A549 (cell line): ENCODE data around the gene IL20RB. TPM values are rescaled to one million over a fixed set of nuclear protein-coding genes. Genes with fewer than 3 reads are reported as not detected.
A peak's percentile ranks its signal among the peaks of the same experiment; 100 is the strongest.

Experiments
- ATAC-seq, 2 experiments: fragments of 200-7000 bp in 1 of 2; fragments of >200 bp in 1 of 2; cut with Nextera tagmentation in 1 of 2; cut with Tn5 transposase in 1 of 2; 3 replicates each; pipeline versions ENCODE4 v1.8.0 to v1.9.1; 2018 to 2020; ENCODE audit warnings: mild to moderate bottlenecking in 1 of 2, moderate library complexity in 1 of 2
- CTCF ChIA-PET: fragments of 300-600 bp; sonication (Branson Sonifier 250); formaldehyde crosslinking; extraction: SDS; loops from one replicate; lab custom pipeline; 2021; ENCODE audit warnings: antibody characterized with exemption, inconsistent platforms; lab: Yijun Ruan, JAX
- POLR2A ChIA-PET: fragments of 350-600 bp; formaldehyde crosslinking; extraction: SDS; loops from one replicate; lab custom pipeline; 2021; ENCODE audit warnings: antibody characterized with exemption, inconsistent platforms; lab: Yijun Ruan, JAX
- DNase-seq, 2 experiments: peaks; one replicate each; pipeline versions ENCODE4 v3.0.0 to v3.0.0-alpha.2; 2011 to 2016; ENCODE audit warnings: low read depth in 1 of 2, low spot score in 1 of 2
- FAIRE-seq: peaks from 2 replicates; lab custom pipeline; 2011; peaks lifted over from hg19 to GRCh38; lab: Jason Lieb, UNC
- H3K27ac ChIP-seq, 2 experiments: fragments of >200 bp; sonication (Bioruptor Twin); formaldehyde crosslinking; 3 replicates each; pipeline ENCODE4 v1.5.1; 2016 to 2017
- H3K4me1 ChIP-seq: fragments of >200 bp; sonication (Bioruptor Twin); formaldehyde crosslinking; 3 replicates; pipeline ENCODE4 v1.6.1; 2016
- H3K4me2 ChIP-seq: fragments of >200 bp; sonication (Bioruptor Twin); formaldehyde crosslinking; 3 replicates; pipeline ENCODE4 v1.6.1; 2016
- H3K4me3 ChIP-seq: fragments of >200 bp; sonication (Bioruptor Twin); formaldehyde crosslinking; 3 replicates; pipeline ENCODE4 v1.5.1; 2016
- H3K9me3 ChIP-seq: fragments of >200 bp; sonication (Bioruptor Twin); formaldehyde crosslinking; 3 replicates; pipeline ENCODE4 v1.6.1; 2016
- ATOH8 ChIP-seq: fragments of 250-450 bp; sonication (Bioruptor Pico); IDR thresholded peaks from 2 replicates; pipeline ENCODE4 v1.5.0; 2020; ENCODE audit warnings: low read depth, mild to moderate bottlenecking, moderate library complexity
- BHLHE40 ChIP-seq: IDR thresholded peaks from 2 replicates; pipeline ENCODE4 v1.6.1; 2012; ENCODE audit warnings: low read depth, low read length, inconsistent platforms
- CHD2 ChIP-seq: fragments of 150-350 bp; IDR thresholded peaks from 2 replicates; pipeline ENCODE4 v1.6.1; 2014; ENCODE audit warnings: low read length; ENCODE audit not compliant: partially characterized antibody
- CTCF ChIP-seq: fragments of >200 bp; sonication (Bioruptor Twin); formaldehyde crosslinking; IDR thresholded peaks from 3 replicates; pipeline ENCODE4 v1.5.1; 2016
- ESRRA ChIP-seq: fragments of 150-350 bp; IDR thresholded peaks from 2 replicates; pipeline ENCODE4 v1.6.1; 2014; ENCODE audit warnings: mild to moderate bottlenecking, low read length, borderline replicate concordance
- FOSB ChIP-seq: fragments of 250-450 bp; sonication (Bioruptor Pico); IDR thresholded peaks from 2 replicates; pipeline ENCODE4 v1.5.0; 2020; ENCODE audit warnings: mild to moderate bottlenecking, moderate library complexity
- HEYL ChIP-seq: fragments of 250-450 bp; sonication (Bioruptor Pico); IDR thresholded peaks from 2 replicates; pipeline ENCODE4 v1.8.0; 2021; ENCODE audit warnings: mild to moderate bottlenecking, moderate library complexity
- HMGXB4 ChIP-seq: fragments of 250-450 bp; sonication (Bioruptor Pico); IDR thresholded peaks from 2 replicates; pipeline ENCODE4 v1.5.0; 2021; ENCODE audit warnings: mild to moderate bottlenecking, moderate library complexity, borderline replicate concordance
- HOXA7 ChIP-seq: fragments of 250-450 bp; sonication (Bioruptor Pico); IDR thresholded peaks from 2 replicates; pipeline ENCODE4 v1.5.0; 2020; ENCODE audit warnings: mild to moderate bottlenecking, moderate library complexity
- HOXB5 ChIP-seq: fragments of 250-450 bp; sonication (Bioruptor Pico); IDR thresholded peaks from 2 replicates; pipeline ENCODE4 v1.5.0; 2020; ENCODE audit warnings: mild to moderate bottlenecking, moderate library complexity
- JUN ChIP-seq, 2 experiments: fragments of >200 bp; sonication (Bioruptor Twin); formaldehyde crosslinking; IDR thresholded peaks; 2 replicates in 1 of 2; 3 replicates in 1 of 2; pipeline ENCODE4 v1.6.1; 2016 to 2017
- KDM1A ChIP-seq: fragments of 200-600 bp; sonication (generic); IDR thresholded peaks from 2 replicates; pipeline ENCODE4 v1.6.1; 2016; ENCODE audit warnings: low read depth, mild to moderate bottlenecking
- MAFK ChIP-seq: fragments of 450-650 bp; IDR thresholded peaks from 2 replicates; pipeline ENCODE4 v1.6.1; 2014; ENCODE audit not compliant: partially characterized antibody
- MYC ChIP-seq: IDR thresholded peaks from 2 replicates; pipeline ENCODE4 v1.6.1; 2012; ENCODE audit warnings: mild to moderate bottlenecking, inconsistent platforms, low read length, improper control_type of control experiment, borderline replicate concordance
- NFE2L2 ChIP-seq: fragments of 150-350 bp; conservative IDR thresholded peaks from 2 replicates; pipeline ENCODE4 v1.6.1; 2014; ENCODE audit warnings: low read length
- NR3C1 ChIP-seq: fragments of >200 bp; sonication (Bioruptor Twin); formaldehyde crosslinking; IDR thresholded peaks from 3 replicates; pipeline ENCODE4 v1.6.1; 2017
- PHF8 ChIP-seq: fragments of 200-600 bp; sonication (generic); IDR thresholded peaks from 2 replicates; pipeline ENCODE4 v1.6.1; 2016; ENCODE audit warnings: low read depth, mild to moderate bottlenecking, antibody characterized with exemption, moderate library complexity, borderline replicate concordance
- RAD21 ChIP-seq, 2 experiments: fragments of >200 bp in 1 of 2; sonication (Bioruptor Twin) in 1 of 2; formaldehyde crosslinking in 1 of 2; IDR thresholded peaks in 1 of 2; conservative IDR thresholded peaks in 1 of 2; 2 replicates in 1 of 2; 3 replicates in 1 of 2; pipeline ENCODE4 v1.6.1; 2012 to 2018; ENCODE audit warnings: inconsistent platforms in 1 of 2
- RARB ChIP-seq: fragments of 250-450 bp; sonication (Bioruptor Pico); IDR thresholded peaks from 2 replicates; pipeline ENCODE4 v1.8.0; 2021; ENCODE audit warnings: mild to moderate bottlenecking, moderate library complexity
- RCOR1 ChIP-seq: fragments of 150-350 bp; IDR thresholded peaks from 2 replicates; pipeline ENCODE4 v1.6.1; 2014; ENCODE audit warnings: antibody characterized with exemption, low read length, low read depth
- RNF2 ChIP-seq: fragments of 200-600 bp; sonication (generic); IDR thresholded peaks from 2 replicates; pipeline ENCODE4 v1.6.1; 2016; ENCODE audit warnings: low read depth, mild to moderate bottlenecking, antibody characterized with exemption, moderate library complexity, borderline replicate concordance
- TP53 ChIP-seq: fragments of 250-450 bp; sonication (Bioruptor Pico); IDR thresholded peaks from 2 replicates; pipeline ENCODE4 v1.5.0; 2021; ENCODE audit warnings: mild to moderate bottlenecking, moderate library complexity
- ZFP36 ChIP-seq: fragments of 450-650 bp; IDR thresholded peaks from 2 replicates; pipeline ENCODE4 v1.6.1; 2014; ENCODE audit warnings: borderline replicate concordance; ENCODE audit not compliant: partially characterized antibody
- ZSCAN20 ChIP-seq: fragments of 250-450 bp; sonication (Bioruptor Pico); IDR thresholded peaks from 2 replicates; pipeline ENCODE4 v1.8.0; 2022; ENCODE audit warnings: mild to moderate bottlenecking, moderate library complexity
- WGBS: methylation state at CpG from one replicate; pipeline ENCODE4 v1.1.6; 2017; ENCODE audit errors: missing lambda C conversion rate; 5-methylcytosine and 5-hydroxymethylcytosine counted together
- polyA plus RNA-seq, 4 experiments: library from polyadenylated mRNA; depleted of rRNA in 3 of 4; stranded (reverse); fragments of >200 nt; fragmentation: RNase III in 1 of 4; extraction: RNeasy Plus Mini Kit Qiagen cat#74134 plus additional on column Dnase treatment in 1 of 4; gene quantifications; 2 replicates in 3 of 4; 3 replicates in 1 of 4; pipeline ENCODE4 v1.2.3, GENCODE V29; 2011 to 2017

The IL20RB gene
- polyA plus RNA-seq, 2 of the 4 experiments (the other 2 are of a cell fraction) = 1.1 to 6.9 TPM

- no peaks in the 10 kb centered on the region for H3K4me1 ChIP-seq
- ChIA-PET CTCF (interaction anchor here (1.2 kb wide), 1 partner anchor 9 kb away, joined by 3 read pairs; no protein-coding TSS in a partner anchor), POLR2A (no interaction called here)
- peak; percentile 21 to 28 for DNase-seq
- H3K27ac ChIP-seq = no peak overlapping the region
- no peak for TF ChIP-seq RCOR1
- no peak for TF ChIP-seq PHF8
- TF ChIP-seq HOXB5 (CRISPR knock-in tag) = no peak
- TF ChIP-seq KDM1A = no peak
- no peak for TF ChIP-seq HMGXB4
- no peak for TF ChIP-seq RARB (CRISPR knock-in tag)
- TF ChIP-seq RAD21 (conservative IDR thresholded peaks at IDR 0.05 in 1 of 2, IDR thresholded peaks at IDR 0.05 in 1 of 2) = peak; percentile 19 to 29; a peak in 2 of 5 replicates
- TF ChIP-seq CTCF = peak; percentile 18; the same call in 1 of the 3 replicates
- TF ChIP-seq HOXA7 (CRISPR knock-in tag) = no peak
- TF ChIP-seq TP53 = no peak
- TF ChIP-seq HEYL (CRISPR knock-in tag) = no peak
- no peak for TF ChIP-seq JUN (IDR thresholded peaks at IDR 0.05)
- TF ChIP-seq BHLHE40 = no peak
- no peak for TF ChIP-seq MYC
- no peaks in the 10 kb centered on the region for H3K9me3 ChIP-seq
- no peak overlapping the region for H3K4me3 ChIP-seq
- no peak overlapping the region for H3K4me2 ChIP-seq
- ATAC-seq = peak in 1 of 2 experiments; percentile 80; a peak in 3 of 6 replicates
- 86% methylated on average over 2 of the region's 5 CpGs for WGBS
- FAIRE-seq = no peak
These were observed 77.8 kb downstream of the IL20RB start for GRCh38 chr3:137035631-137036030.

GRCh38 chr3:137039570-137039969 is 81.8 kb downstream of the IL20RB start:
- no peak for DNase-seq
- Histone ChIP-seq H3K4me2 (no peak overlapping the region), H3K27ac (no peak overlapping the region), H3K9me3 (no peaks in the 10 kb centered on the region), H3K4me3 (no peak overlapping the region), H3K4me1 (no peaks in the 10 kb centered on the region)
- no peak for TF ChIP-seq ZSCAN20 (CRISPR knock-in tag)
- no peak for TF ChIP-seq ESRRA
- no peak for TF ChIP-seq HOXA7 (CRISPR knock-in tag)
- ATAC-seq = no peak
- FAIRE-seq = no peak
- CTCF ChIA-PET = no interaction called here
- POLR2A ChIA-PET = no interaction called here

GRCh38 chr3:137041251-137041650 is 83.5 kb downstream of the IL20RB start:
- no peak for ATAC-seq
- H3K4me3 ChIP-seq = no peak overlapping the region
- WGBS = 24% methylated on average over 2 of the region's 2 CpGs
- TF ChIP-seq ATOH8 (CRISPR knock-in tag) (no peak), MYC (no peak), HOXB5 (CRISPR knock-in tag) (no peak), CHD2 (no peak), ZFP36 (no peak), RNF2 (no peak), RCOR1 (no peak), NR3C1 (no peak), FOSB (CRISPR knock-in tag) (no peak), CTCF (no peak), MAFK (no peak), NFE2L2 (no peak), RARB (CRISPR knock-in tag) (no peak), JUN (IDR thresholded peaks at IDR 0.05) (no peak)
- TF ChIP-seq, all 56 proteins: peak for 0
- no peaks in the 10 kb centered on the region for H3K9me3 ChIP-seq
- DNase-seq (no peak), FAIRE-seq (no peak)
- CTCF ChIA-PET = interaction anchor here (2.1 kb wide), 1 partner anchor 9 kb away, joined by 8 read pairs; no protein-coding TSS in a partner anchor
- no peak overlapping the region for H3K27ac ChIP-seq
- no peaks in the 10 kb centered on the region for H3K4me1 ChIP-seq
- POLR2A ChIA-PET = interaction anchor here (0.5 kb wide), 1 partner anchor 12 kb away, joined by 6 read pairs; no protein-coding TSS in a partner anchor
- H3K4me2 ChIP-seq = no peak overlapping the region
